SK-N-SH (cell line): Measurements from ENCODE around the gene SIAH3. TPM values are rescaled to one million over a fixed set of nuclear protein-coding genes. Genes with fewer than 3 reads are reported as not detected.

Source experiments
- CTCF ChIA-PET: fragments of 300-600, 350-600 bp; formaldehyde crosslinking; extraction: SDS; loops from one replicate; lab custom pipeline; 2021; lab: Yijun Ruan, JAX
- POLR2A ChIA-PET: fragments of 350-600 bp; sonication (Branson Sonifier 250); formaldehyde crosslinking; extraction: SDS; loops from one replicate; lab custom pipeline; 2020; ENCODE audit warnings: antibody characterized with exemption, inconsistent platforms; lab: Yijun Ruan, JAX
- DNase-seq: peaks from one replicate; pipeline ENCODE4 v3.0.0; 2012
- H2AFZ ChIP-seq: fragments of 200-600 bp; sonication (generic); 2 replicates; pipeline ENCODE4 v1.8.1; 2016; ENCODE audit warnings: antibody characterized with exemption, mild to moderate bottlenecking, low read depth
- H3F3A ChIP-seq: fragments of 200-600 bp; sonication (generic); replicated peaks from 2 replicates; pipeline ENCODE3; 2016; ENCODE audit warnings: antibody characterized with exemption, mild to moderate bottlenecking; ENCODE audit not compliant: insufficient read depth
- H3K27ac ChIP-seq, 2 experiments: fragments of 200-500 bp in 1 of 2; fragments of 200-600 bp in 1 of 2; sonication (Bioruptor generic) in 1 of 2; sonication (generic), shearing (Covaris generic) in 1 of 2; 2 replicates each; pipeline versions ENCODE4 v1.5.1 to v1.6.1; 2014 to 2016; ENCODE audit warnings: low read depth in 2 of 2, inconsistent platforms in 1 of 2, low read length in 1 of 2, mild to moderate bottlenecking in 1 of 2, mixed read lengths in 1 of 2
- H3K27me3 ChIP-seq: fragments of 200-600 bp; sonication (generic), shearing (Covaris generic); 2 replicates; pipeline ENCODE4 v1.6.1; 2016; ENCODE audit warnings: mixed run types; ENCODE audit not compliant: insufficient read depth
- H3K36me3 ChIP-seq, 2 experiments: fragments of 200-500 bp in 1 of 2; fragments of 200-600 bp in 1 of 2; sonication (Bioruptor generic) in 1 of 2; sonication (generic) in 1 of 2; replicated peaks in 1 of 2; 2 replicates each; pipeline versions ENCODE3 to v1.5.1; 2014 to 2016; ENCODE audit warnings: low read length in 1 of 2, mild to moderate bottlenecking in 1 of 2; ENCODE audit not compliant: insufficient read depth in 2 of 2, control insufficient read depth in 1 of 2
- H3K4me1 ChIP-seq, 2 experiments: fragments of 200-500 bp in 1 of 2; fragments of 200-600 bp in 1 of 2; sonication (Bioruptor generic) in 1 of 2; sonication (generic), shearing (Covaris generic) in 1 of 2; 2 replicates each; pipeline versions ENCODE4 v1.5.1 to v1.6.1; 2014 to 2016; ENCODE audit warnings: low read depth in 1 of 2, low read length in 1 of 2, mixed run types in 1 of 2; ENCODE audit not compliant: insufficient read depth in 2 of 2, control insufficient read depth in 1 of 2
- H3K4me2 ChIP-seq: fragments of 200-600 bp; sonication (generic), shearing (Covaris generic); 2 replicates; pipeline ENCODE4 v1.6.1; 2017; ENCODE audit warnings: mixed run types
- H3K4me3 ChIP-seq, 2 experiments: fragments of 200-500 bp in 1 of 2; fragments of 200-600 bp in 1 of 2; sonication (Bioruptor generic) in 1 of 2; sonication (generic), shearing (Covaris generic) in 1 of 2; 2 replicates each; pipeline versions ENCODE4 v1.5.1 to v1.8.1; 2014 to 2016; ENCODE audit warnings: low read depth in 2 of 2, inconsistent platforms in 1 of 2, low read length in 1 of 2, mild to moderate bottlenecking in 1 of 2, mixed read lengths in 1 of 2, moderate library complexity in 1 of 2
- H3K79me2 ChIP-seq: fragments of 200-600 bp; sonication (generic); 2 replicates; pipeline ENCODE4 v1.8.1; 2017; ENCODE audit warnings: mild to moderate bottlenecking; ENCODE audit not compliant: insufficient read depth
- H3K9ac ChIP-seq: fragments of 200-600 bp; sonication (generic); 2 replicates; pipeline ENCODE4 v1.6.1; 2017; ENCODE audit warnings: mixed run types
- H3K9me2 ChIP-seq: fragments of 200-600 bp; sonication (generic); 2 replicates; pipeline ENCODE4 v1.6.1; 2017; ENCODE audit warnings: mixed run types
- H3K9me3 ChIP-seq: fragments of 200-600 bp; sonication (generic); 2 replicates; pipeline ENCODE4 v1.6.1; 2017; ENCODE audit warnings: mixed run types, mild to moderate bottlenecking, moderate library complexity
- H4K20me1 ChIP-seq: fragments of 200-600 bp; sonication (generic); 2 replicates; pipeline ENCODE4 v1.6.1; 2017; ENCODE audit warnings: mild to moderate bottlenecking, mixed run types; ENCODE audit not compliant: insufficient read depth
- FOXM1 ChIP-seq: IDR thresholded peaks from 2 replicates; pipeline ENCODE4 v1.4.0; 2012; ENCODE audit warnings: low read depth, mild to moderate bottlenecking
- GABPA ChIP-seq: IDR thresholded peaks from 2 replicates; pipeline ENCODE4 v1.4.0; 2012; ENCODE audit warnings: low read depth, mild to moderate bottlenecking
- JUND ChIP-seq: IDR thresholded peaks from 2 replicates; pipeline ENCODE4 v1.4.0; 2012
- MXI1 ChIP-seq: IDR thresholded peaks from 2 replicates; pipeline ENCODE4 v1.6.1; 2012; ENCODE audit warnings: mild to moderate bottlenecking, low read depth, low read length, improper control_type of control experiment
- PBX3 ChIP-seq: IDR thresholded peaks from 2 replicates; pipeline ENCODE4; 2012
- RAD21 ChIP-seq: IDR thresholded peaks from 2 replicates; pipeline ENCODE4 v1.6.1; 2012; ENCODE audit warnings: mild to moderate bottlenecking, low read length
- REST ChIP-seq: IDR thresholded peaks from 2 replicates; pipeline ENCODE4 v1.6.1; 2012; ENCODE audit warnings: mild to moderate bottlenecking, low read depth, low read length, moderate library complexity
- RFX5 ChIP-seq: IDR thresholded peaks from 2 replicates; pipeline ENCODE4 v1.6.1; 2012; ENCODE audit warnings: mild to moderate bottlenecking, improper control_type of control experiment, low read length
- RXRA ChIP-seq: IDR thresholded peaks from 2 replicates; pipeline ENCODE4 v1.4.0; 2012; ENCODE audit warnings: low read depth, mild to moderate bottlenecking, borderline replicate concordance
- SIN3A ChIP-seq: IDR thresholded peaks from 2 replicates; pipeline ENCODE4 v1.6.1; 2012; ENCODE audit warnings: low read depth, mild to moderate bottlenecking, low read length, moderate library complexity, borderline replicate concordance
- TCF12 ChIP-seq: IDR thresholded peaks from 2 replicates; pipeline ENCODE4 v1.4.0; 2012
- WGBS: methylation state at CpG from one replicate; pipeline ENCODE4 v1.1.6; 2017; ENCODE audit warnings: low lambda C conversion rate; 5-methylcytosine and 5-hydroxymethylcytosine counted together
- polyA plus RNA-seq, 3 experiments: library from polyadenylated mRNA; depleted of rRNA; stranded (reverse); fragments of >200 nt; gene quantifications; 2 replicates each; pipeline ENCODE4 v1.2.3, GENCODE V29; 2012

SIAH3 gene
- polyA plus RNA-seq, 1 of the 3 experiments (the other 2 are of a cell fraction): 0.08 TPM

GRCh38 chr13:45799451-45799850 is 52.1 kb downstream of the SIAH3 start:
- no peak overlapping the region for H2AFZ ChIP-seq
- H3F3A ChIP-seq: no peaks in the 10 kb centered on the region
- DNase-seq: no peak
- H3K9me2 ChIP-seq: no peaks in the 10 kb centered on the region
- H3K9me3 ChIP-seq: no peaks in the 10 kb centered on the region
- H3K4me3 ChIP-seq: no peak overlapping the region
- WGBS: 39% methylated on average over 3 of the region's 3 CpGs
- peaks cover 0 to 18% of the 10 kb centered on the region in 2 experiments; a peak in 3 of 4 replicates for H3K4me1 ChIP-seq
- H3K9ac ChIP-seq: no peak overlapping the region
- H3K27ac ChIP-seq: no peak overlapping the region; a peak in 1 of 4 replicates
- H3K27me3 ChIP-seq: no peaks in the 10 kb centered on the region
- no peaks in the 10 kb centered on the region for H3K79me2 ChIP-seq
- H3K36me3 ChIP-seq: no peaks in the 10 kb centered on the region
- no peak overlapping the region for H3K4me2 ChIP-seq
- CTCF ChIA-PET: interaction anchor here (5.2 kb wide), 1 partner anchor 326 kb away, joined by 20 read pairs; no protein-coding TSS in a partner anchor
- TF ChIP-seq SIN3A: no peak
- no peak for TF ChIP-seq TCF12
- TF ChIP-seq RFX5: no peak
- TF ChIP-seq, all 33 proteins: peak for 0
- POLR2A ChIA-PET: no interaction called here
- H4K20me1 ChIP-seq: no peaks in the 10 kb centered on the region

- H3F3A ChIP-seq: no peaks in the 10 kb centered on the region
- H2AFZ ChIP-seq: no peak overlapping the region
- H3K9me2 ChIP-seq: no peaks in the 10 kb centered on the region
- no peaks in the 10 kb centered on the region for H3K79me2 ChIP-seq
- H3K27ac ChIP-seq: no peak overlapping the region
- POLR2A ChIA-PET: no interaction called here
- H4K20me1 ChIP-seq: no peaks in the 10 kb centered on the region
- 69% methylated on average over 3 of the region's 3 CpGs for WGBS
- H3K9me3 ChIP-seq: no peaks in the 10 kb centered on the region
- TF ChIP-seq RXRA (no peak), RAD21 (no peak), PBX3 (no peak), GABPA (no peak), JUND (no peak), REST (no peak), TCF12 (no peak), FOXM1 (no peak), MXI1 (no peak)
- no peaks in the 10 kb centered on the region for H3K36me3 ChIP-seq
- no peak overlapping the region for H3K4me2 ChIP-seq
- H3K4me3 ChIP-seq: no peak overlapping the region
- H3K27me3 ChIP-seq: no peaks in the 10 kb centered on the region
- no peak for DNase-seq
- CTCF ChIA-PET: interaction anchor here (3.2 to 5.2 kb wide), 2 partner anchors 8 to 327 kb away, joined by 20 to 21 read pairs; no protein-coding TSS in a partner anchor
- H3K4me1 ChIP-seq: peaks cover 0 to 18% of the 10 kb centered on the region in 2 experiments; a peak in 3 of 4 replicates
- no peak overlapping the region for H3K9ac ChIP-seq
These were observed 52.7 kb downstream of the SIAH3 start for GRCh38 chr13:45798851-45799250.
